Pancreas (tissue), 10 donors: ENCODE measurements around the gene C16orf87. TPM values are rescaled to one million over a fixed set of nuclear protein-coding genes. Genes with fewer than 3 reads are reported as not detected.

ENCODE experiments used
- ATAC-seq, 4 donors: fragments of 200-7000 bp; cut with Tn5 transposase; one replicate each; pipeline versions ENCODE4 v1.8.0 to v1.9.1; 2020; ENCODE audit warnings: mild to moderate bottlenecking in 4 of 4, moderate library complexity in 4 of 4
- DNase-seq, 6 donors: peaks; one replicate each; pipeline ENCODE4 v3.0.0-alpha.2; 2020
- FAIRE-seq: peaks from 2 replicates; lab custom pipeline; 2012; peaks lifted over from hg19 to GRCh38; lab: Jason Lieb, UNC
- H3K27ac ChIP-seq, 4 donors: fragments of 200-600 bp; sonication (generic); 1 replicate in 3 of 4; 2 replicates in 1 of 4; pipeline versions ENCODE4 v1.5.0 to v1.8.0; 2020
- H3K27me3 ChIP-seq, 4 donors: fragments of 200-600 bp; one replicate each; pipeline ENCODE4 v1.8.0; 2021
- H3K36me3 ChIP-seq, 3 donors: fragments of 200-600 bp; sonication (generic) in 1 of 3; one replicate each; pipeline versions ENCODE4 v1.5.0 to v1.8.0; 2020 to 2021
- H3K4me1 ChIP-seq, 3 donors: fragments of 200-600 bp; one replicate each; pipeline ENCODE4 v1.8.0; 2021
- H3K4me3 ChIP-seq, 4 donors: fragments of 200-600 bp; sonication (generic) in 2 of 4; one replicate each; pipeline versions ENCODE4 v1.5.0 to v1.8.0; 2020 to 2021
- H3K9me3 ChIP-seq, 4 donors: fragments of 200-600 bp; one replicate each; pipeline ENCODE4 v1.8.0; 2021
- WGBS, 2 donors: extraction: QIAGEN DNeasy Blood & Tissue Kit; methylation state at CpG; one replicate each; pipeline ENCODE4 v1.1.7; 2013; 5-methylcytosine and 5-hydroxymethylcytosine counted together
- intact Hi-C, 3 donors: fragments of 100-400 bp; cut with DNase I; formaldehyde crosslinking; loops; one replicate each; pipeline versions ENCODE4 v1.11.1 to v1.14.2; 2022
- polyA plus RNA-seq, 2 donors: library from polyadenylated mRNA; stranded (reverse); fragments of 200-250 nt; gene quantifications; one replicate each; pipeline ENCODE4 v1.2.3, GENCODE V29; 2013
- total RNA-seq, 6 donors: library from RNA; stranded (reverse); fragmentation: NEBNext Ultra II Directional in 4 of 6; extraction: Animal tissue kit (Norgen Biotek cat#: 25700) in 4 of 6; gene quantifications; one replicate each; pipeline versions ENCODE4 v1.2.1 to v1.2.4, GENCODE V29; 2021 to 2023
- TF ChIP-seq, protein P1 (sequence below), 4 donors: fragments of 200-600 bp; sonication (generic) in 3 of 4; IDR thresholded peaks; one replicate each; pipeline versions ENCODE4 v1.5.0 to v1.8.0; 2021; ENCODE audit warnings: antibody characterized with exemption in 4 of 4
- donor health status: healthy with polysubstance abuse.
- donor health status: DM: no; HTN: no; CAD: no; lungs with moderate emphysema.
- donor health status: DM: no; HTN: no; CAD: no.
- donor health status: control.
- donor health status: control.
- donor health status: Bipolar disorder and iron deficiency.
- donor health status: DM: yes; HTN: yes; CAD: no.
- donor health status: DM: no; HTN: no; CAD: no.
- donor health status: DM: no; HTN: no; CAD: no.
- donor health status: DM: yes; HTN: yes; CAD: no.

C16orf87 gene
- total and polyA plus RNA-seq, 8 donors, result 1.0 to 3.1 (median 2.3) TPM

DNA sequence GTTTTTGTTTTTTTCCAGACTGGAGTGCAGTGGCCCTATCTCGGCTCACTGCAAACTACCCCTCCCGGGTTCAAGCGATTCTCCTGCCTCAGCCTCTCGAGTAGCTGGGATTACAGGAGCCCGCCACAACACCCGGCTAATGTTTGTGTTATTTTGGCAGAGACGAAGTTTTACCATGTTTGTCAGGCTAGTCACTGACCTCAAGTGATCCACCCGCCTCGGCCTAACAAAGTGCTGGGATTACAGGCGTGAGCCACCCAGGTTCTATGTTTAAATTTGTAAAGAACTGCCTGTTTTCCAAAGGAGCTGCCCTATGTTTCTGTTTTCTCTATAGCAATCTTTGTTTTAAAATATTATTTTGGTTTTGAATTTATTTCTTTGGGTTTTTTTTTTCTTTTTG is 13.8 kb upstream of the C16orf87 start:
- TF ChIP-seq, protein P1, sequence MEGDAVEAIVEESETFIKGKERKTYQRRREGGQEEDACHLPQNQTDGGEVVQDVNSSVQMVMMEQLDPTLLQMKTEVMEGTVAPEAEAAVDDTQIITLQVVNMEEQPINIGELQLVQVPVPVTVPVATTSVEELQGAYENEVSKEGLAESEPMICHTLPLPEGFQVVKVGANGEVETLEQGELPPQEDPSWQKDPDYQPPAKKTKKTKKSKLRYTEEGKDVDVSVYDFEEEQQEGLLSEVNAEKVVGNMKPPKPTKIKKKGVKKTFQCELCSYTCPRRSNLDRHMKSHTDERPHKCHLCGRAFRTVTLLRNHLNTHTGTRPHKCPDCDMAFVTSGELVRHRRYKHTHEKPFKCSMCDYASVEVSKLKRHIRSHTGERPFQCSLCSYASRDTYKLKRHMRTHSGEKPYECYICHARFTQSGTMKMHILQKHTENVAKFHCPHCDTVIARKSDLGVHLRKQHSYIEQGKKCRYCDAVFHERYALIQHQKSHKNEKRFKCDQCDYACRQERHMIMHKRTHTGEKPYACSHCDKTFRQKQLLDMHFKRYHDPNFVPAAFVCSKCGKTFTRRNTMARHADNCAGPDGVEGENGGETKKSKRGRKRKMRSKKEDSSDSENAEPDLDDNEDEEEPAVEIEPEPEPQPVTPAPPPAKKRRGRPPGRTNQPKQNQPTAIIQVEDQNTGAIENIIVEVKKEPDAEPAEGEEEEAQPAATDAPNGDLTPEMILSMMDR (IDR thresholded peaks at IDR 0.05), result no peak
- no peaks in the 10 kb centered on the region for H3K27me3 ChIP-seq
- DNase-seq (no peak), FAIRE-seq (no peak), ATAC-seq (no peak)
- no peaks in the 10 kb centered on the region for H3K9me3 ChIP-seq
- no peak overlapping the region for H3K27ac ChIP-seq
- 82 to 84% methylated on average over 10 of the region's 10 CpGs for WGBS, 2 donors
- no peaks in the 10 kb centered on the region for H3K4me1 ChIP-seq
- H3K36me3 ChIP-seq, result no peaks in the 10 kb centered on the region
- H3K4me3 ChIP-seq, result no peak overlapping the region
- intact Hi-C loops, result no loop called here

DNA sequence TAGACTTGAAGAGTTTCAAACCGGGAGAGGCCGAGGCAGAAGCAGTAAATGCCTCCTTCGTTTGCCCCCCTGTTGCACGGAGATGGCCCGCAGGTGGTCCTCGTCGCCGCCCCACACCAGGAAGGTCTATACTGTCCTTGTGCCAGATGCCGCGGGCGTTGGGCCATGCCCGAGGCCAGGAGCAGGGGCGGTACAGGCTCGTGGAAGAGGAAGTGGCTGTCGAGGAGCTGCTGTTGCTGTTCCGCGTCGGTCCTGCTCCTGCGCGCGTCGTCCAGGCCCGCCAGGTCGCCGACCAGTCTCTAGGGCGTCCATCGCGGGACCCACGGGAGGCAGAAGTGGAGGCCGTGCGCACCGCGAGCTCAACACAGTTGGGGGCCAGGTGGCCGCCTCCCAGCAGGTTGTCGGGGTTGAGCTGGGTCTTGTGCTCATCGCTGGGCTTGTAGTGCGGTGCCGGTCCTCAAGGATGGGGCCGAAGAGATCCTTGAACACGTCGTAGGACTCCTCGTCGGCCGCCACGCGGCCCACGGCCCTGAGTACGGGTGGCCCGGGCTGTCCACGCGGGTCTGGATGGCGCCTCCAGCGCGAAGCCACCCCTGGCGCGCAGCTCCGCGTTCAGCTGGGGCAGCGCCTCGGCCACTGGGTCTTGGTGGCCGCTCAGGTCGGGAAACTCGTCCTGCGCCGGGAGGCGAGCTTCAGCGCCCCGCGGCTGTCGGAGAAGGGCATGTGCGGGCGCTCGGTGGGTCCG is 13.1 kb upstream of the C16orf87 start:
- H3K36me3 ChIP-seq, result no peaks in the 10 kb centered on the region
- intact Hi-C loops, result no loop called here
- no peak for FAIRE-seq
- ATAC-seq, result peak in 1 of 4 donors; percentile 50
- H3K4me3 ChIP-seq, result no peak overlapping the region
- H3K27me3 ChIP-seq, result no peaks in the 10 kb centered on the region
- H3K9me3 ChIP-seq, result no peaks in the 10 kb centered on the region
- H3K27ac ChIP-seq, result no peak overlapping the region
- TF ChIP-seq, protein P1 (IDR thresholded peaks at IDR 0.05), result no peak
- 39 to 41% methylated on average over 73 to 74 of the region's 74 CpGs for WGBS, 2 donors
- no peak for DNase-seq
- no peaks in the 10 kb centered on the region for H3K4me1 ChIP-seq

DNA sequence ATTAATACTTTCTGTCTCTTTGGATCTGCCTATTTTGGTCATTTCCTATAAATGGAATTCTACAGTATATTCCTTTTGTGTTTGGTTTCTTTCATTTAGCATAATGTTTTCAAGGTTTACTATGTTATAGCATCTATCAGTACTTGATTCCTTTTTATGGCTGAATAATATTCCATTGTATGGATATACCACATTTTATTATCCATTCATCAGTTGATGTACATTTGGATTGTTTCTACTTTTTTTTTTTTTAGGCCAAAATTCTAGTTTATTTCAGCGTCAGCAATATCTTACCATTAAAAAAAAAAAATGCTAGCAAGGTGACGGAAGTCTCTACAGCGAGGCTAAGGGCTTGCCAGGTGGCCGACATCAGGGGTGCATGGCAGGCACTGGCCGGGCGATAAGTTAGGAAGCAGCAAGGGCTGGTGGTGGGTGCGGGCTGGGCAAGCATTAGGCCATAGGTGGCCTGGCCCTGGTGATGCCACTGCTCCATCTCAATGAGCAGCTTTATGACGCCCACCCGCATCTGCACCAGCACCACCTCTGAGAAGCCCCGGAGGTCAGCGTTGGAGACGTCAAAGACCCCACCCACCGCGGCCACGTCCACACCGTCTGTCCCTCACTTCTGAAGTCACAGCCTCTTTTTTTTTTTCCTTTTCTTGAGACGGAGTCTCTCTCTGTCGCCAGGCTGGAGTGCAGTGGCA is 11.4 kb upstream of the C16orf87 start:
- DNase-seq (peak in 1 of 6 donors; percentile 32), ATAC-seq (no peak), FAIRE-seq (no peak)
- no peaks in the 10 kb centered on the region for H3K4me1 ChIP-seq
- no peak overlapping the region for H3K27ac ChIP-seq
- H3K9me3 ChIP-seq, result no peaks in the 10 kb centered on the region
- H3K4me3 ChIP-seq, result no peak overlapping the region
- TF ChIP-seq, protein P1 (IDR thresholded peaks at IDR 0.05), result no peak
- intact Hi-C loops, result no loop called here
- H3K27me3 ChIP-seq, result no peaks in the 10 kb centered on the region
- 96 to 98% methylated on average over 18 of the region's 18 CpGs for WGBS, 2 donors
- no peaks in the 10 kb centered on the region for H3K36me3 ChIP-seq

DNA sequence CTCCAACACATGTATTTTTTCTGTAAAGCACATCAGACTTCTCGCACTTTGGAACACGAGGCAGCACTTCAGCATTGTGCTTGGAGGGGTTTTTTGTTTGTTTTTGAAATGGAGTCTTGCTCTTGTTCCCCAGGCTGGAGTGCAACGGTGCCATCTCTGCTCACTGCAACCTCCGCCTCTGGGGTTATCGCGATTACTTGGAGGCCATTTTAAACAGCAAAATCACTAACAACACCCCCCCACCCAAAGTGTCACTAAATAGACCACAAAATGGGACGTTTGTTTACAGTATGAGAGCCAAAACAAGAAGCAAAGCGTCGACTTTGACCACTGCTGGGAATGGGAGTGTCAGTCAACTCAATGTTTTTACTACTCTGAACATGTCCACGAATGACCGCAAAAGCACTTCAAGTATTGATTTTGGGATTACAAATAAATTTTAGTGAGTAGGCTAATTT is 9.0 kb upstream of the C16orf87 start:
- H3K4me3 ChIP-seq, result no peak overlapping the region
- TF ChIP-seq, protein P1 (IDR thresholded peaks at IDR 0.05), result no peak
- no peak overlapping the region for H3K27ac ChIP-seq
- no peaks in the 10 kb centered on the region for H3K27me3 ChIP-seq
- FAIRE-seq (no peak), DNase-seq (no peak), ATAC-seq (no peak)
- WGBS, 2 donors, result 61 to 65% methylated on average over 11 of the region's 11 CpGs
- H3K9me3 ChIP-seq, result no peaks in the 10 kb centered on the region
- no peaks in the 10 kb centered on the region for H3K36me3 ChIP-seq
- H3K4me1 ChIP-seq, result no peaks in the 10 kb centered on the region
- intact Hi-C loops, result no loop called here
